ENCODE results near the gene RUSC2.
"Not testable (repeated sequence)": the region's sequence is repeated elsewhere in the genome, so short reads cannot be mapped to it uniquely, and the experiment has no call there.

Gene RUSC2

DNA sequence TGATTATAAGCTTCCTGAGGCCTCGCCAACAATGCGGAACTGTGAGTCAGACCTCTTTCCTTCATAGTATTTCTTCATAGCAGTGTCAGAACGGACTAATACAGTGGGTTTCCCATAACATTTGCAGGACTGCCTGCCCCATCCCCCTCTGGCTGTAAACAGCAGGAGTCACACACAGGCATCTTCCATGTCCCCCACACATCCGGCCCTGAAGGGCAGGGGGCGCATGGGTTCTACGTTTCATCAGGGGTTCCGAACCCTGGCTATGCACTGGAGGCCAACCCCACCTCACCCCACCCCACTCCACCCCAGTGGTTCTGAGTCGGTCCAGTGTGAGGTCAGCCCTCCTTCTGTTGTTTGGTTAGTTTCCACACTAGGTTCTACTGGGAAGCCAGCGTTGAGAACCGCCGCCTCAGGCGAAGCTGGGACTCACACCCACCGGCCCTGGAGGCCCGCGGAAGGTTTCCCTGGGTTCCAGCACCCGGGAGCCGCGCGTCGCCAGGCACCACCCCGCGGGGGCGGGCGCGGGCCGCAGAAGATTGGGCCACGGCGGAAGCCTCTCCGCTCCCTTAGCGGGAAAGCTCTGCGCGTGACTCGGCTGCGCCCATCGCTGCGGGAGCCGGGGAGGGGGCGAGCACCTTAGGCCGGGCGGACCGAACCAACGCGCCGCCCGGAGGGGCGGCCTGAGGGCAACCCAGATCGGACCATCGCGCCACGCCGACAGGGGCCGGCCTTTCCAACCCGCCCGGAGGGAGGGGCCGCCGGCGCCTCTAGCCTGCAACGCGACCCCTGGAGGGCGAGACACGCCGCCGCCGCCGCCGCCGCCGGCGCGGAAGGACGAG, at the start of gene RUSC2:
RUSC2 (plus strand) TSS at position 799 of the 842 bp plus-strand sequence. CDS start 56,411 bp downstream, outside the sequence.
- DNase-seq (ENCODE audit: low read depth), result peak; percentile 84

DNA sequence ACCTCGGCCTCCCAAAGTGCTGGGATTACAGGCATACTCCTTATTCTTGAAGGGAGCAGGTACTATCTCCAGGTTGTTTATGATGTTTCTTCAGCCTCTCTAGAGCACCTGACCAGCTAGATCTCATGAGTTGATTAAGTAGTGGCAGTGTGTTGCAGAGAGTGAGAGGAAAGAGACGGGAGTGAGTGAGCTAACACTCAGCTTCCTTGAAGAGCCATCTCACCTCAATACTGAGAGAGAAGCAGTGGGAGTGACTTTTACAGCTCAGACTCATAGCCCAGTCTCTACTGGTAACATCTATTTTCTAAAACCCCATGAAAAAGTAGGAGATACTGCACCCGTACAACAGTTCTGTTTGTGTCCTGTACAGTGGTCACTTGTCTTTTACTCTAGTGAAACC, 43.9 kb upstream of the RUSC2 start:
- no peak for DNase-seq (ENCODE audit: low read depth)

GRCh38 chr9:35448496-35448895, 41.4 kb upstream of the RUSC2 start:
- no peak for DNase-seq (ENCODE audit: low read depth)

DNA sequence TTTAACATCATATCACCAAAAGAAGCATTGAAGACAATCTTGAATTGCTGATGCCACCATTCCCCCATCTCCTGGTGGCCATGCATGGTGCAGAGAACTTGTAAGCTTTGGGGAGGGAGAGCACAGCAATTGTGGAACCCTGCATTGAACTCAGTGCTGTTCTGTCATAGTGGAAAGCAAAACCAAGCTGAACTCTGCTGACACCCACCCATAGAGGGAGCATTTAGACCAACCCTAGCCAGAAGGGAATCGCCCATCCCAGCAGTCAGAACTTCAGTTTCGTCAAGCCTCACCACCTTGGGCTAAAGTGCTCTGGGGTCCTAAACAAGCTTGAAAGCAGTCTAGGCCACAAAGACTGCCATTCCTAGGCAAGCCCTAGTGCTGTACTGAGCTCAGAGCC, 37.4 kb upstream of the RUSC2 start:
- no peak for DNase-seq (ENCODE audit: low read depth)

GRCh38 chr9:35453786-35454185, 36.1 kb upstream of the RUSC2 start:
- no peak for DNase-seq (ENCODE audit: low read depth)

DNA sequence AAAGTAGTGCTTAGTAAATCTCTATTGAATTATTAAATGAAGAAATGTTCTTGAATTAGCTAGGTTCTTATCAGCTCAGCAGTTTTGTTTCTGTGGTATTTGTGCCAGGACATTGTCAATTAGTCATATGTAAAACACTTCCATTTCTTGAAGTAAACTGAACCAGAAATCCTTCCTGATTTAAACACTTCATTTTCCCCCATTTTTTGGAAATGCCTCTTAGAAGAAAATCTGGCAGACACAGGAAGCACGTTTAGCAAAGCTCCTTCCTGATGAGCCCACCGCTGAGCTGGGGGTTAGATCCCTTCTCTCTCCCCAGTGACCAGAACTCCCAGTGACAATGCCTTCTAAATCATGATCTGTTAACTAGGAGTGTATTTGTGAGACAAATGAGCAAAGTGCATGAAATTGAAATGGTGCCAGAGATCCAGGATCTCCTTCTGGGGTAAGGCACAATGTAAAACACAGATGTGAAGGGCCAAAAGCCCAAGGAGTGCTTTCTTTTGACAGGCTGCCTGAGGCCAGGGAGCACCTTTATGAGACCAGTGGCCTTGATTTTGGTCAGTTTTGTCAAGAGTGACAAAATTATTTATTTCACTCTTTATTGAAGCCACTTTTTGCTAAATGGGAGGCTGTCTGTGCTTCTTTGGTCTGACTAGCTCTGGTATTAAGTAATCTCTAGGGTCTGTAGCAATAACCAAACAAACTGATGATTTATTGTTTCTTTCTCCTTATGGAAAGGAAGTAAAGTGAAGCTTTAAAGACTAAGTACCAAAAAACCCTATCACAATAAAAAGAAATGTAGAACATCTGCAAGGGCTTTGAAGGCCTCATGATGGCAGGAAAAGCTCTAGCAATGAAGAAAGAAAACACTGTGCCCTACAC, 25.5 kb upstream of the RUSC2 start:
- DNase-seq (ENCODE audit: low read depth), result no peak

GRCh38 chr9:35470340-35470739, 19.6 kb upstream of the RUSC2 start:
- DNase-seq (ENCODE audit: low read depth), result no peak

- DNase-seq (ENCODE audit: low read depth), result no peak
Measured at GRCh38 chr9:35470894-35471293, 19.0 kb upstream of the RUSC2 start.

DNA sequence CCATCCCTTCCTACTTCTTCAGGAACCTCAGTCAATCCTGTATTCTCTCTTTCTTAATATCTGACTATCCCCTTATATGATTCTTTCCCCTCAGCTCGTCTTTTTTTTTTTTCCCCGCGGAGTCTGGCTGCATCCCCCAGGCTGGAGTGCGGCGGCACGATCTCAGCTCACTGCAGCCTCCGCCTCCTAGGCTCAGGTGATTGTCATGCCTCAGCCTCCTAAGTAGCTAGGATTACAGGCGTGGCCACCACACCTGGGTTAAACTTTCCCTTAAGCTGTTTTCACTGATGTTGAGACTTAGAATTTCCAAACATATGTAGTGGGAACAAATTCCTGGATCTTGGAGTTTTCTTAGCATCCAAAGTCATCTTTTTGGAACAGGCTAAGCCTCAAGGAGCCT, 13.3 kb upstream of the RUSC2 start:
- DNase-seq (ENCODE audit: low read depth), result no peak

- DNase-seq (ENCODE audit: low read depth), result peak; percentile 76
Measured at GRCh38 chr9:35477211-35477855, 12.6 kb upstream of the RUSC2 start.

GRCh38 chr9:35478871-35479270, 11.0 kb upstream of the RUSC2 start:
- no peak for DNase-seq (ENCODE audit: low read depth)

DNA sequence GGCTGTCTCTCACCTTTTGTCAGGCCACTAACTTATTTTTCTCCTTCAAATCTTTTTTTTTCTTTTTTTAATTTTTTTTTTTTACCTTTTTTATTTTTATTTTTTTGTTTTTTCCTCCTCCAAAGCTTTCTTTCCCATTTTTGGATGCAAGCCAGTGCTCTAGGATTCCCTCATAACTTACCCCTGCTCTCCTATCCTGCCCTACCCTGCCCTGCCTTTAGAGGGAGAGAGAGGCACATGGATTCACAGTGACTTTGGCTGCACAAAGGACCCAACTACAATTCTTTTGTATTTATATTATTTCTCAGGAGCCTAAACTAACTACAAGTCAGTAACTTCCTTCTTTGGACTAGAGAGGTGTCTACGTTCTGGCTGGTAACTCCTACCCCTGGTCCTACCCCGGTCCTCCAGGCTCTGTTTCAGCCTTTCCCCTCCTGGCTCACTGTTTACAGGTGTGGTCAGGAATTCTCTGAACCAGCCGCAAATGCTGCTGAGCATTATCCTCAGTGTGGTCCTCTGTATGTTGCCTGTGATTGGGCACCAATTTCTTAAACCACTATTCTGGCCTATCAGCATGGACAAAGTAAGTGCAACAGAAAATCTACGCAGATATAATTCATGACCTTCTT, 8.4 kb upstream of the RUSC2 start:
- DNase-seq (ENCODE audit: low read depth), result no peak

- no peak for DNase-seq (ENCODE audit: low read depth)
Measured at GRCh38 chr9:35482071-35482470, 7.8 kb upstream of the RUSC2 start.

GRCh38 chr9:35484406-35484805, 5.5 kb upstream of the RUSC2 start:
- no peak for DNase-seq (ENCODE audit: low read depth)

DNA sequence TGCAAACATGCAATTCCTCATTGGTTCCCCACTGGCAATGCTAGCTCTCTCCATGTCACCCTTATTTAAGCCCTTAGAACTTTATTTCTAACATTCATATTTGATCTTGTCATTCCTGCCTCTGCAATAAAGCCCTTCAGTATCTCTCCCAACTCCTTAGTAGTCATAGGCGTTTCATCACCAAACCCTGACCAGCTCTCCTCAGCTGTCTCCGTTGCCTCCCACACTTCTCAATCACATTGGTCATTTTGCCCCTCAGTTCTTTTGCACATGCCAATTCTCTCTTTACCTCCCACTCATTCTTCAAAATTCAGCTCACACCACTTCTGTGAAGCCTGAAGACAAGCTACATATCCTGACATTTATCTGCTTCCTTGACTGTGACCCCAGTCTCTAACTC, 2.8 kb upstream of the RUSC2 start:
- DNase-seq (ENCODE audit: low read depth), result no peak

GRCh38 chr9:35488021-35488420, 1.9 kb upstream of the RUSC2 start:
- DNase-seq (ENCODE audit: low read depth), result no peak

- DNase-seq (ENCODE audit: low read depth), result no peak
Measured at GRCh38 chr9:35488566-35489312, 1.2 kb upstream of the RUSC2 start.

- DNase-seq (ENCODE audit: low read depth), result no peak
Measured at GRCh38 chr9:35490155-35490909, 421 bp downstream of the RUSC2 start.

DNA sequence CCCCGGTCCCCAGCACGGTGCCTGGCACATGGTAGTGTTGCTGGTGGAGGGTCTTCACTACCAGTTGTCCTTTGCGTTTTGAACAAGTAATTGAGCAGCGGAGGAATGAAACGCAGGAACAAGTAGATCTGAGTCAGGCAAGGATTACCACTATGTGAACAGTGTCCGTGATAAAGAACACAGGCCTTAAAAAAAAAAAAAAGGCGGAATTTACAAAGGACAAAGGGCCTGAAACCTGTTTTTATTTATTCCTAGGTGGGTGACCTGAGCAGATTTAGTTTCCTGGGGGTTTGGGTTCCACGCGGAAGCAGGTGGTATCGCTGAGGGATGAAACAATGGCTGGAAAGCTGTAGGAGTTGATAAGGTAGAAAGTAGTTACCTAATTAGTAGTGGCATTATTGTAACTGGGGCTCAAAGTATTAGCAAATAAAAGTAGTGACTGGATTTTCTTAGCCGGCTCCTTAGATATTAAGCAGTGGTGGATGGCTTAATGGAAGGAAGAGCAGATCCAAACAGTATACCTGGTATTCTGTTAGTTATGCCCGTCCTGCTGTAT, 1.1 kb downstream of the RUSC2 start:
- no peak for DNase-seq (ENCODE audit: low read depth)

DNA sequence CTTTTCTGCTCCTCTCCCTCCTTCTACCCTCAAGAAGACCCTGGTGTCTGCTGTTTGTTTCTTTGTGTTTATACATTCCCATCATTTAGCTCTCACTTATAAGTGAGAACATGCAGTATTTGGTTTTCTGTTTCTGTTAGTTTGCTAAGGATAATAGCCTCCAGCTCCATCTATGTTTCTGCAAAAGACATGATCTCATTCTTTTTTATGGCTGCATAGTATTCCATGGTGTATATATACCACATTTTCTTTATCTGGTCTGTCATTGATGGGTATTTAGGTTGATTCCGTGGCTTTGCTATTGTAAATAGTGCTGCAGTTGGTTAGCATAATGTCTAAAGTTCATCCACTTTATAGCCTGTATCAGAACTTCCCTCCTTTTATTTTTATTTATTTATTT, 3.2 kb downstream of the RUSC2 start:
- not testable (repeated sequence) for DNase-seq (ENCODE audit: low read depth)
